Caco-2 (cell line): ENCODE measurements around the gene PRSS53. TPM values are rescaled to one million over a fixed set of nuclear protein-coding genes. Genes with fewer than 3 reads are reported as not detected.

Experiments
- BruUV-seq: library from RNA; stranded (reverse); fragments of 400-500 nt; replicated peaks from 2 replicates; lab custom pipeline; 2021; lab: Mats Ljungman, UMichigan
- CTCF ChIA-PET: fragments of 300-600 bp; sonication (Branson Sonifier 250); formaldehyde crosslinking; loops from one replicate; lab custom pipeline; 2022; ENCODE audit warnings: antibody characterized with exemption; lab: Charles Lee
- POLR2A ChIA-PET: fragments of 300-600 bp; sonication (Branson Sonifier 250); formaldehyde crosslinking; loops from one replicate; lab custom pipeline; 2022; ENCODE audit warnings: antibody characterized with exemption; lab: Charles Lee
- DNase-seq, 2 experiments: peaks; one replicate each; pipeline versions ENCODE4 v3.0.0 to v3.0.0-alpha.2; 2020 to 2022
- H3K27me3 ChIP-seq: replicated peaks from 2 replicates; pipeline ENCODE4 v1.6.0; 2011; ENCODE audit warnings: low read length; ENCODE audit not compliant: control insufficient read depth, insufficient read depth
- H3K36me3 ChIP-seq: 2 replicates; pipeline ENCODE4 v1.5.1; 2011; ENCODE audit warnings: low read length; ENCODE audit not compliant: control insufficient read depth, insufficient read depth
- H3K4me1 ChIP-seq: fragments of 250-450 bp; sonication (Bioruptor Pico); 2 replicates; pipeline ENCODE4 v1.5.1; 2020; ENCODE audit warnings: mild to moderate bottlenecking
- H3K4me3 ChIP-seq: 2 replicates; pipeline ENCODE4 v1.5.1; 2011; ENCODE audit warnings: low read depth, mild to moderate bottlenecking, control low read depth, low read length
- H3K9me3 ChIP-seq: fragments of 250-450 bp; sonication (Bioruptor Pico); 2 replicates; pipeline ENCODE4 v1.5.1; 2020; ENCODE audit warnings: mild to moderate bottlenecking, moderate library complexity
- H3K27ac Mint-ChIP-seq: one replicate; pipeline ENCODE4 v1.8.0; 2022; ENCODE audit warnings: mixed read lengths; ENCODE audit not compliant: unreplicated experiment
- H3K27me3 Mint-ChIP-seq: one replicate; pipeline ENCODE4 v1.8.0; 2022; ENCODE audit warnings: mixed read lengths; ENCODE audit not compliant: insufficient read depth, unreplicated experiment
- H3K36me3 Mint-ChIP-seq: one replicate; pipeline ENCODE4 v1.8.0; 2022; ENCODE audit warnings: mild to moderate bottlenecking, mixed read lengths; ENCODE audit not compliant: insufficient read depth, unreplicated experiment
- H3K4me1 Mint-ChIP-seq: one replicate; pipeline ENCODE4 v1.8.0; 2022; ENCODE audit warnings: low read depth, mixed read lengths; ENCODE audit not compliant: unreplicated experiment
- H3K4me3 Mint-ChIP-seq: one replicate; pipeline ENCODE4 v1.8.0; 2022; ENCODE audit warnings: mild to moderate bottlenecking, moderate library complexity, mixed read lengths; ENCODE audit not compliant: unreplicated experiment
- H3K9me3 Mint-ChIP-seq: one replicate; pipeline ENCODE4 v1.8.0; 2022; ENCODE audit warnings: mixed read lengths; ENCODE audit not compliant: unreplicated experiment
- CTCF ChIP-seq, 2 experiments: fragments of 200-600 bp in 1 of 2; IDR thresholded peaks; 1 replicate in 1 of 2; 2 replicates in 1 of 2; pipeline versions ENCODE4 v1.5.1 to v1.8.0; 2011 to 2022; ENCODE audit warnings: antibody characterized with exemption in 1 of 2, control low read depth in 1 of 2, inconsistent platforms in 1 of 2, low read depth in 1 of 2, low read length in 1 of 2, mild to moderate bottlenecking in 1 of 2, moderate library complexity in 1 of 2; ENCODE audit not compliant: insufficient read depth in 1 of 2, severe bottlenecking in 1 of 2, unreplicated experiment in 1 of 2
- intact Hi-C: fragments of 100-400 bp; cut with micrococcal nuclease; formaldehyde crosslinking; loops from one replicate; pipeline ENCODE4 v1.10.0; 2022; ENCODE audit not compliant: unreplicated experiment
- total RNA-seq: library from RNA; stranded (reverse); gene quantifications from 2 replicates; pipeline ENCODE4 v1.2.3, GENCODE V29; 2022

Gene PRSS53
- total RNA-seq, 1 experiment from 2014 or later = 1.8 TPM

GRCh38 chr16:31086629-31086906 is 2.2 kb downstream of the PRSS53 start:
- intact Hi-C loops = no loop called here
- Mint-ChIP-seq H3K27ac (no peak overlapping the region), H3K4me3 (no peak overlapping the region), H3K4me1 (no peaks in the 10 kb centered on the region), H3K9me3 (no peaks in the 10 kb centered on the region), H3K27me3 (no peaks in the 10 kb centered on the region), H3K36me3 (peaks cover 31% of the 10 kb centered on the region)
- POLR2A ChIA-PET = no interaction called here
- no TSS peak for BruUV-seq
- no peaks in the 10 kb centered on the region; the same call in 1 of the 2 replicates for H3K36me3 ChIP-seq
- no peak overlapping the region for H3K4me3 ChIP-seq
- H3K4me1 ChIP-seq = no peaks in the 10 kb centered on the region
- CTCF ChIA-PET = no interaction called here
- TF ChIP-seq CTCF (IDR thresholded peaks at IDR 0.05; ENCODE audit: insufficient read depth in 1 of 2, low read depth in 1 of 2, low read length in 1 of 2, severe bottlenecking in 1 of 2, unreplicated experiment in 1 of 2) = no peak
- no peaks in the 10 kb centered on the region for H3K27me3 ChIP-seq
- H3K9me3 ChIP-seq = no peaks in the 10 kb centered on the region
- no peak for DNase-seq

- Mint-ChIP-seq H3K27ac (no peak overlapping the region), H3K4me3 (no peak overlapping the region), H3K4me1 (no peaks in the 10 kb centered on the region), H3K9me3 (no peaks in the 10 kb centered on the region), H3K36me3 (peaks cover 31% of the 10 kb centered on the region), H3K27me3 (no peaks in the 10 kb centered on the region)
- no peaks in the 10 kb centered on the region for H3K9me3 ChIP-seq
- no TSS peak for BruUV-seq
- no peak for DNase-seq
- no peak for TF ChIP-seq CTCF (IDR thresholded peaks at IDR 0.05; ENCODE audit: insufficient read depth in 1 of 2, low read depth in 1 of 2, low read length in 1 of 2, severe bottlenecking in 1 of 2, unreplicated experiment in 1 of 2)
- no peaks in the 10 kb centered on the region; the same call in 1 of the 2 replicates for H3K36me3 ChIP-seq
- intact Hi-C loops = no loop called here
- no peak overlapping the region for H3K4me3 ChIP-seq
- ChIA-PET CTCF (no interaction called here), POLR2A (no interaction called here)
- no peaks in the 10 kb centered on the region for H3K4me1 ChIP-seq
- H3K27me3 ChIP-seq = no peaks in the 10 kb centered on the region
Observed at GRCh38 chr16:31085873-31086628, 2.7 kb downstream of the PRSS53 start.

- TF ChIP-seq CTCF (IDR thresholded peaks at IDR 0.05; ENCODE audit: insufficient read depth in 1 of 2, low read depth in 1 of 2, low read length in 1 of 2, severe bottlenecking in 1 of 2, unreplicated experiment in 1 of 2) = no peak
- Mint-ChIP-seq H3K9me3 (no peaks in the 10 kb centered on the region), H3K36me3 (peaks cover 32% of the 10 kb centered on the region), H3K4me1 (no peaks in the 10 kb centered on the region), H3K27me3 (no peaks in the 10 kb centered on the region), H3K4me3 (no peak overlapping the region), H3K27ac (no peak overlapping the region)
- no TSS peak for BruUV-seq
- ChIA-PET CTCF (interaction anchor here (0.9 kb wide), 1 partner anchor 56 kb away, joined by 4 read pairs; no protein-coding TSS in a partner anchor), POLR2A (interaction anchor here (0.6 kb wide), 1 partner anchor 77 kb away, joined by 3 read pairs; no protein-coding TSS in a partner anchor)
- Histone ChIP-seq H3K4me1 (no peaks in the 10 kb centered on the region), H3K9me3 (no peaks in the 10 kb centered on the region), H3K4me3 (no peak overlapping the region), H3K27me3 (no peaks in the 10 kb centered on the region), H3K36me3 (no peaks in the 10 kb centered on the region; the same call in 1 of the 2 replicates)
- intact Hi-C loops = no loop called here
- no peak for DNase-seq
Observed at GRCh38 chr16:31085411-31085810, 3.3 kb downstream of the PRSS53 start.
